Testis (tissue), 3 donors: ENCODE data around the gene ADCY5. TPM values are rescaled to one million over a fixed set of nuclear protein-coding genes. Genes with fewer than 3 reads are reported as not detected.

Source experiments
- DNase-seq: peaks from one replicate; pipeline ENCODE4 v3.0.0-alpha.2; 2019
- H3K27ac ChIP-seq, 2 donors: fragments of 200-600 bp; sonication (generic); one replicate each; pipeline ENCODE4 v1.5.1; 2019
- H3K27me3 ChIP-seq: fragments of 200-600 bp; sonication (generic); one replicate; pipeline ENCODE4 v1.5.1; 2019
- H3K36me3 ChIP-seq: fragments of 200-600 bp; sonication (generic); one replicate; pipeline ENCODE4 v1.5.1; 2017; ENCODE audit warnings: low read depth; ENCODE audit errors: missing control alignments
- H3K4me1 ChIP-seq: fragments of 200-600 bp; sonication (generic); one replicate; pipeline ENCODE4 v1.5.1; 2019
- H3K4me3 ChIP-seq, 2 donors: fragments of 200-600 bp; sonication (generic); one replicate each; pipeline ENCODE4 v1.5.1; 2017 to 2019
- H3K9me3 ChIP-seq: fragments of 200-600 bp; sonication (generic); one replicate; pipeline ENCODE4 v1.5.1; 2017
- POLR2A ChIP-seq: fragments of 450-650 bp; IDR thresholded peaks from one replicate; pipeline ENCODE4 v1.6.1; 2017; ENCODE audit warnings: antibody characterized with exemption, mild to moderate bottlenecking, moderate library complexity
- WGBS, 2 donors: methylation state at CpG; one replicate each; pipeline ENCODE4 v1.1.5; 2018; 5-methylcytosine and 5-hydroxymethylcytosine counted together
- intact Hi-C: fragments of 100-400 bp; cut with DNase I; formaldehyde crosslinking; loops from one replicate; pipeline ENCODE4 v1.15.1; 2023; ENCODE audit warnings: low total_unique reads
- polyA plus RNA-seq: library from polyadenylated mRNA; stranded (reverse); fragments of 350-450 nt; fragmentation: Illumina TruSeq; extraction: RNeasy Lipid Tissue Mini Kit (QIAGEN cat#74804); gene quantifications from one replicate; pipeline ENCODE4 v1.2.3, GENCODE V29; 2014; ENCODE audit warnings: low read depth, low replicate concordance; ENCODE audit not compliant: insufficient read depth
- total RNA-seq, 2 donors: library from RNA; depleted of rRNA; stranded (reverse); fragments of >200 nt; gene quantifications; one replicate each; pipeline ENCODE4 v1.2.3, GENCODE V29; 2016
- TF ChIP-seq, protein P1 (sequence below), 3 experiments: fragments of 450-650 bp in 2 of 3; fragments of 200-600 bp in 1 of 3; sonication (generic) in 1 of 3; IDR thresholded peaks; one replicate each; pipeline ENCODE4 v1.5.1; 2016 to 2019; ENCODE audit warnings: antibody characterized with exemption in 3 of 3, mild to moderate bottlenecking in 2 of 3, moderate library complexity in 1 of 3

Gene ADCY5
- total and polyA plus RNA-seq, 3 donors from 2014 or later = 16.5 to 41.6 (median 33.6) TPM

GRCh38 chr3:123423031-123423430, 25.9 kb downstream of the ADCY5 start:
- no peak for DNase-seq
- no peaks in the 10 kb centered on the region for H3K27me3 ChIP-seq
- no peaks in the 10 kb centered on the region for H3K36me3 ChIP-seq
- intact Hi-C loops = no loop called here
- WGBS, 2 donors = 70 to 77% methylated on average over 7 to 12 of the region's 12 CpGs
- no peak overlapping the region for H3K4me3 ChIP-seq
- no peaks in the 10 kb centered on the region for H3K9me3 ChIP-seq
- TF ChIP-seq POLR2A = no peak
- H3K4me1 ChIP-seq = peaks cover 25% of the 10 kb centered on the region
- H3K27ac ChIP-seq = peak overlapping the region in 1 of 2 donors; percentile 71

GRCh38 chr3:123422457-123422856, 26.4 kb downstream of the ADCY5 start:
- no peaks in the 10 kb centered on the region for H3K27me3 ChIP-seq
- WGBS, 2 donors = 90 to 94% methylated on average over 3 to 5 of the region's 5 CpGs
- no peaks in the 10 kb centered on the region for H3K9me3 ChIP-seq
- intact Hi-C loops = no loop called here
- TF ChIP-seq, protein P1, sequence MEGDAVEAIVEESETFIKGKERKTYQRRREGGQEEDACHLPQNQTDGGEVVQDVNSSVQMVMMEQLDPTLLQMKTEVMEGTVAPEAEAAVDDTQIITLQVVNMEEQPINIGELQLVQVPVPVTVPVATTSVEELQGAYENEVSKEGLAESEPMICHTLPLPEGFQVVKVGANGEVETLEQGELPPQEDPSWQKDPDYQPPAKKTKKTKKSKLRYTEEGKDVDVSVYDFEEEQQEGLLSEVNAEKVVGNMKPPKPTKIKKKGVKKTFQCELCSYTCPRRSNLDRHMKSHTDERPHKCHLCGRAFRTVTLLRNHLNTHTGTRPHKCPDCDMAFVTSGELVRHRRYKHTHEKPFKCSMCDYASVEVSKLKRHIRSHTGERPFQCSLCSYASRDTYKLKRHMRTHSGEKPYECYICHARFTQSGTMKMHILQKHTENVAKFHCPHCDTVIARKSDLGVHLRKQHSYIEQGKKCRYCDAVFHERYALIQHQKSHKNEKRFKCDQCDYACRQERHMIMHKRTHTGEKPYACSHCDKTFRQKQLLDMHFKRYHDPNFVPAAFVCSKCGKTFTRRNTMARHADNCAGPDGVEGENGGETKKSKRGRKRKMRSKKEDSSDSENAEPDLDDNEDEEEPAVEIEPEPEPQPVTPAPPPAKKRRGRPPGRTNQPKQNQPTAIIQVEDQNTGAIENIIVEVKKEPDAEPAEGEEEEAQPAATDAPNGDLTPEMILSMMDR (IDR thresholded peaks at IDR 0.05) = no peak
- no peak for TF ChIP-seq POLR2A
- no peak for DNase-seq
- peaks cover 27% of the 10 kb centered on the region for H3K4me1 ChIP-seq
- no peaks in the 10 kb centered on the region for H3K36me3 ChIP-seq
- H3K27ac ChIP-seq = peak overlapping the region; percentile 24 to 71
- H3K4me3 ChIP-seq = no peak overlapping the region

- WGBS, 2 donors = 51 to 63% methylated on average over 6 of the region's 6 CpGs
- Histone ChIP-seq H3K27me3 (no peaks in the 10 kb centered on the region), H3K4me1 (peaks cover 36% of the 10 kb centered on the region), H3K9me3 (no peaks in the 10 kb centered on the region), H3K4me3 (no peak overlapping the region), H3K36me3 (no peaks in the 10 kb centered on the region), H3K27ac (peak overlapping the region; percentile 46 to 71)
- DNase-seq = peak; percentile 78
- intact Hi-C loops = no loop called here
- TF ChIP-seq, protein P1 (IDR thresholded peaks at IDR 0.05) = no peak
- no peak for TF ChIP-seq POLR2A
These were observed 27.3 kb downstream of the ADCY5 start for GRCh38 chr3:123421353-123422174.

GRCh38 chr3:123420416-123420968, 28.4 kb downstream of the ADCY5 start:
- Histone ChIP-seq H3K4me1 (peaks cover 40% of the 10 kb centered on the region), H3K36me3 (no peaks in the 10 kb centered on the region), H3K27me3 (no peaks in the 10 kb centered on the region), H3K9me3 (no peaks in the 10 kb centered on the region), H3K27ac (peak overlapping the region; percentile 59 to 71), H3K4me3 (no peak overlapping the region)
- no peak for DNase-seq
- no peak for TF ChIP-seq POLR2A
- TF ChIP-seq, protein P1 (IDR thresholded peaks at IDR 0.05) = no peak
- intact Hi-C loops = no loop called here
- 73 to 83% methylated on average over 6 to 8 of the region's 8 CpGs for WGBS, 2 donors

DNA sequence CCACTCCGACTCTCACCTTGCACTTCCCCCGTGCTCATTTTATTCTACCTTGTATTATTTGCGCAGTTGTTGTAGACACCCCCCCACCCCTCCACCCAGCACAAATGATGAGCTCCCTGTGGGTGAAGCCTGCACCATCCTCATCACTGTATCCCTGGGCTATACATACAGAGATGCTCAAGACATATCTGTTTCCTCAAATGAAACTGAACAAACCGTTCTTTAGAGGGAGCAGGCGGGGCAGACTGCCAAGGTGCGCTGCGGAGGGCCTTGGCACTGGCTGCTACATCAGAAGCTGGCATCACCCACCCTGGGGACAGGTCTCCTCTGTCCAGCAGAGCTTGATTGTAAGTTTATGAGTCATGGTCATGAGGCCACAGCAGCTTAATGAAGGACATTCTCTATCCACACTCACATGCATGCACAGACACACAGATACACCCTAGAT, 29.0 kb downstream of the ADCY5 start:
- no peaks in the 10 kb centered on the region for H3K27me3 ChIP-seq
- peaks cover 33% of the 10 kb centered on the region for H3K4me1 ChIP-seq
- H3K9me3 ChIP-seq = no peaks in the 10 kb centered on the region
- intact Hi-C loops = no loop called here
- WGBS, 2 donors = 53 to 56% methylated on average over 7 of the region's 7 CpGs
- H3K36me3 ChIP-seq = no peaks in the 10 kb centered on the region
- H3K4me3 ChIP-seq = no peak overlapping the region
- DNase-seq = peak; percentile 66
- TF ChIP-seq POLR2A = no peak
- TF ChIP-seq, protein P1 (IDR thresholded peaks at IDR 0.05) = no peak
- peak overlapping the region; percentile 59 to 71 for H3K27ac ChIP-seq
